Peyer's patch (tissue), 4 donors: Measurements from ENCODE around the gene PHKG1. TPM values are rescaled to one million over a fixed set of nuclear protein-coding genes. Genes with fewer than 3 reads are reported as not detected.
"Not testable (repeated sequence)": the region's sequence is repeated elsewhere in the genome, so short reads cannot be mapped to it uniquely, and the experiment has no call there.

Source experiments
- DNase-seq, 3 donors: peaks; one replicate each; pipeline ENCODE4 v3.0.0-alpha.2; 2017 to 2019
- H3K27ac ChIP-seq, 4 donors: fragments of 200-600 bp; sonication (generic); one replicate each; pipeline ENCODE4 v1.5.1; 2016 to 2019
- H3K27me3 ChIP-seq, 2 donors: fragments of 200-600 bp; sonication (generic); one replicate each; pipeline ENCODE4 v1.5.1; 2019
- H3K36me3 ChIP-seq, 3 donors: fragments of 200-600 bp; sonication (generic); one replicate each; pipeline ENCODE4 v1.5.1; 2016 to 2019
- H3K4me1 ChIP-seq, 4 donors: fragments of 200-600 bp; sonication (generic); one replicate each; pipeline ENCODE4 v1.5.1; 2016 to 2019
- H3K4me3 ChIP-seq, 4 donors: fragments of 200-600 bp; sonication (generic); 1 replicate in 3 of 4; 2 replicates in 1 of 4; pipeline ENCODE4 v1.5.1; 2016 to 2019; ENCODE audit warnings: mild to moderate bottlenecking in 1 of 4
- H3K9me3 ChIP-seq, 4 donors: fragments of 200-600 bp; sonication (generic); one replicate each; pipeline ENCODE4 v1.5.1; 2016 to 2019; ENCODE audit warnings: mild to moderate bottlenecking in 1 of 4
- CTCF ChIP-seq, 6 experiments: fragments of 450-650 bp in 4 of 6; fragments of 200-600 bp in 2 of 6; sonication (generic) in 1 of 6; IDR thresholded peaks; one replicate each; pipeline ENCODE4 v1.5.1; 2017 to 2019; ENCODE audit warnings: antibody characterized with exemption in 6 of 6, mild to moderate bottlenecking in 3 of 6, moderate library complexity in 1 of 6
- POLR2A ChIP-seq, 2 donors: fragments of 450-650 bp; IDR thresholded peaks; one replicate each; pipeline ENCODE4 v1.5.1; 2017; ENCODE audit warnings: antibody characterized with exemption in 2 of 2, mild to moderate bottlenecking in 2 of 2, moderate library complexity in 2 of 2
- total RNA-seq, 4 donors: library from RNA; depleted of rRNA; stranded (reverse); fragments of >200 nt; gene quantifications; one replicate each; pipeline ENCODE4 v1.1.0, GENCODE V29; 2016

The PHKG1 gene
- total RNA-seq, 4 donors from 2014 or later: 1.1 to 8.3 (median 4.0) TPM

- no peak overlapping the region for H3K4me3 ChIP-seq
- H3K27me3 ChIP-seq: no peaks in the 10 kb centered on the region
- DNase-seq: no peak
- H3K36me3 ChIP-seq: peaks cover 0 to 49% (median 0%) of the 10 kb centered on the region in 3 donors
- no peaks in the 10 kb centered on the region for H3K9me3 ChIP-seq
- H3K4me1 ChIP-seq: peaks cover 0 to 1% (median 0%) of the 10 kb centered on the region in 4 donors
- H3K27ac ChIP-seq: no peak overlapping the region
- no peak for TF ChIP-seq POLR2A (IDR thresholded peaks at IDR 0.05)
These were observed 6.9 kb upstream of the PHKG1 start for GRCh38 chr7:56099653-56100052.

GRCh38 chr7:56098187-56099008, 5.6 kb upstream of the PHKG1 start:
- H3K4me1 ChIP-seq, H3K27ac ChIP-seq, DNase-seq, H3K4me3 ChIP-seq, H3K9me3 ChIP-seq, H3K27me3 ChIP-seq: not testable (repeated sequence)
- H3K36me3 ChIP-seq: peaks cover 0 to 39% (median 0%) of the 10 kb centered on the region in 3 donors

- Histone ChIP-seq H3K4me1 (peaks cover 0 to 5% (median 0%) of the 10 kb centered on the region in 4 donors), H3K4me3 (no peak overlapping the region), H3K27ac (no peak overlapping the region), H3K9me3 (no peaks in the 10 kb centered on the region), H3K27me3 (no peaks in the 10 kb centered on the region), H3K36me3 (peaks cover 0 to 32% (median 0%) of the 10 kb centered on the region in 3 donors)
- DNase-seq: no peak
- no peak for TF ChIP-seq CTCF (IDR thresholded peaks at IDR 0.05)
- TF ChIP-seq POLR2A (IDR thresholded peaks at IDR 0.05): no peak
These were observed 4.9 kb upstream of the PHKG1 start for GRCh38 chr7:56097700-56098099.

GRCh38 chr7:56092388-56092787, 364 bp downstream of the PHKG1 start:
- peak overlapping the region in 1 of 4 donors; percentile 13 for H3K4me3 ChIP-seq
- not testable (repeated sequence) for H3K36me3 ChIP-seq, H3K9me3 ChIP-seq, DNase-seq, H3K27me3 ChIP-seq
- H3K27ac ChIP-seq: peak overlapping the region in 3 of 4 donors; percentile 22 to 67 (median 35)
- H3K4me1 ChIP-seq: peaks cover 0 to 14% (median 0%) of the 10 kb centered on the region in 4 donors

GRCh38 chr7:56091591-56091990, 1.2 kb downstream of the PHKG1 start:
- peak overlapping the region in 3 of 4 donors; percentile 1 to 67 (median 22) for H3K27ac ChIP-seq
- no peaks in the 10 kb centered on the region for H3K9me3 ChIP-seq
- peaks cover 0 to 6% (median 0%) of the 10 kb centered on the region in 3 donors for H3K36me3 ChIP-seq
- H3K4me1 ChIP-seq: peaks cover 0 to 14% (median 0%) of the 10 kb centered on the region in 4 donors
- no peaks in the 10 kb centered on the region for H3K27me3 ChIP-seq
- no peak for TF ChIP-seq CTCF (IDR thresholded peaks at IDR 0.05)
- no peak for TF ChIP-seq POLR2A (IDR thresholded peaks at IDR 0.05)
- DNase-seq: no peak
- no peak overlapping the region for H3K4me3 ChIP-seq

GRCh38 chr7:56087445-56087844, 5.3 kb downstream of the PHKG1 start:
- peaks cover 0 to 7% (median 0%) of the 10 kb centered on the region in 3 donors for H3K36me3 ChIP-seq
- peak in 1 of 3 donors; percentile 19 for DNase-seq
- no peaks in the 10 kb centered on the region for H3K9me3 ChIP-seq
- H3K27ac ChIP-seq: no peak overlapping the region
- no peak overlapping the region for H3K4me3 ChIP-seq
- no peaks in the 10 kb centered on the region for H3K27me3 ChIP-seq
- peaks cover 0 to 6% (median 0%) of the 10 kb centered on the region in 4 donors for H3K4me1 ChIP-seq
- TF ChIP-seq CTCF (IDR thresholded peaks at IDR 0.05) (no peak), POLR2A (IDR thresholded peaks at IDR 0.05) (no peak)

- H3K27ac ChIP-seq: no peak overlapping the region
- H3K4me1 ChIP-seq: no peaks in the 10 kb centered on the region
- no peaks in the 10 kb centered on the region for H3K9me3 ChIP-seq
- H3K27me3 ChIP-seq: no peaks in the 10 kb centered on the region
- peak in 1 of 3 donors; percentile 24 for DNase-seq
- peaks cover 0 to 7% (median 0%) of the 10 kb centered on the region in 3 donors for H3K36me3 ChIP-seq
- no peak for TF ChIP-seq CTCF (IDR thresholded peaks at IDR 0.05)
- no peak overlapping the region for H3K4me3 ChIP-seq
These were observed 6.0 kb downstream of the PHKG1 start for GRCh38 chr7:56086761-56087160.
